Fibroblast of lung (primary cell): ENCODE results near the gene CHST9. TPM values are rescaled to one million over a fixed set of nuclear protein-coding genes. Genes with fewer than 3 reads are reported as not detected.

Experiments
- DNase-seq, 2 donors: peaks; one replicate each; pipeline versions ENCODE4 v3.0.0 to v3.0.0-alpha.2; 2010; ENCODE audit warnings: low read depth in 2 of 2
- H2AFZ ChIP-seq: 2 replicates; pipeline ENCODE4 v1.5.1; 2012; ENCODE audit warnings: low read length, control low read depth, inconsistent platforms
- H3K27ac ChIP-seq: 2 replicates; pipeline ENCODE4 v1.5.1; 2011; ENCODE audit warnings: low read length, control low read depth; ENCODE audit not compliant: insufficient read depth
- H3K27me3 ChIP-seq: 2 replicates; pipeline ENCODE4 v1.5.1; 2011; ENCODE audit warnings: mild to moderate bottlenecking, low read length; ENCODE audit not compliant: control insufficient read depth, insufficient read depth
- H3K36me3 ChIP-seq: 2 replicates; pipeline ENCODE4 v1.5.1; 2011; ENCODE audit warnings: low read length; ENCODE audit not compliant: control insufficient read depth, insufficient read depth
- H3K4me1 ChIP-seq: 2 replicates; pipeline ENCODE4 v1.5.1; 2011; ENCODE audit warnings: low read length; ENCODE audit not compliant: control insufficient read depth, insufficient read depth; ENCODE audit errors: extremely low read depth
- H3K4me2 ChIP-seq: 2 replicates; pipeline ENCODE4 v1.5.1; 2011; ENCODE audit warnings: low read length, control low read depth; ENCODE audit not compliant: insufficient read depth; ENCODE audit errors: extremely low read depth
- H3K4me3 ChIP-seq, 4 experiments: fragments of 200-600 bp in 1 of 4; sonication (generic) in 1 of 4; replicated peaks in 1 of 4; 2 replicates each; pipeline ENCODE4 v1.5.1; 2011 to 2016; ENCODE audit warnings: low read length in 4 of 4, low read depth in 3 of 4, mild to moderate bottlenecking in 3 of 4, control low read depth in 2 of 4, inconsistent platforms in 1 of 4, mixed read lengths in 1 of 4; ENCODE audit not compliant: insufficient read depth in 1 of 4; ENCODE audit errors: control extremely low read depth in 1 of 4
- H3K79me2 ChIP-seq: 2 replicates; pipeline ENCODE4 v1.5.1; 2012; ENCODE audit warnings: mild to moderate bottlenecking, low read length, inconsistent platforms; ENCODE audit not compliant: control insufficient read depth, insufficient read depth
- H3K9ac ChIP-seq: 2 replicates; pipeline ENCODE4 v1.5.1; 2011; ENCODE audit warnings: mild to moderate bottlenecking, low read length, control low read depth; ENCODE audit not compliant: insufficient read depth
- H3K9me3 ChIP-seq: 2 replicates; pipeline ENCODE4 v1.5.1; 2012; ENCODE audit warnings: low read depth, low read length; ENCODE audit not compliant: control insufficient read depth, insufficient read depth
- H4K20me1 ChIP-seq: 2 replicates; pipeline ENCODE4 v1.5.1; 2011; ENCODE audit warnings: low read length; ENCODE audit not compliant: control insufficient read depth, insufficient read depth; ENCODE audit errors: extremely low read depth
- CTCF ChIP-seq, 2 donors: IDR thresholded peaks in 1 of 2; conservative IDR thresholded peaks in 1 of 2; 1 replicate in 1 of 2; 2 replicates in 1 of 2; pipeline ENCODE4 v1.5.1; 2011 to 2012; ENCODE audit warnings: low read length in 2 of 2, control low read depth in 1 of 2, inconsistent platforms in 1 of 2, low read depth in 1 of 2, mild to moderate bottlenecking in 1 of 2
- EZH2 ChIP-seq: IDR thresholded peaks from 2 replicates; pipeline ENCODE4 v1.5.1; 2012; ENCODE audit warnings: low read length, control low read depth, mild to moderate bottlenecking; ENCODE audit errors: missing control alignments
- polyA plus RNA-seq, 2 donors: library from polyadenylated mRNA; depleted of rRNA in 1 of 2; stranded (reverse) in 1 of 2; unstranded in 1 of 2; fragments of >200 nt; gene quantifications; 2 replicates each; pipeline ENCODE4 v1.2.1, GENCODE V29; 2011 to 2012; ENCODE audit warnings: missing spikeins in 1 of 2
- total RNA-seq: library from RNA; depleted of rRNA; stranded (reverse); fragments of >200 nt; gene quantifications from 2 replicates; pipeline ENCODE4 v1.2.1, GENCODE V29; 2014

Gene CHST9
- total and polyA plus RNA-seq, 2 donors (not counting 1 experiment from before 2014, with no cell fraction given), result not detected

DNA sequence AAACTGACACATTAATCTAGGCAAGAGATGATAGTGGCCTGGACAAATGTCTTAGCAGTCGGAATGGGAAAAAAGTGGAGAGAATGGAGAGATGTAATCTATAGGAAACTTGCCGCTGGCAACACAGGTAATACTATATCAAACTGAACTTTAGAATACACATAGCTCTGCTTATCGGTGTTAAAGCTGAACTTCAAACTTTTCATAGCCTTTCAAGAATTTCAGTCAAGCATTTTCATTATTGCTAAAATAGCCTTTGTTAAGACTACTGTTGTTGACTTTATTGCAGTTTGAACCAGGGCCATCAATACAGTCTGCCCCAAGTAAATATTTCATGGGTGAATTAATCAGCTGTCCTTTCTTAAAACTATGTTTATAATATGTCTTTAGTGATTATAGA is 12.9 kb upstream of the CHST9 start:
- DNase-seq, result no peak
- Histone ChIP-seq H2AFZ (no peak overlapping the region), H3K36me3 (no peaks in the 10 kb centered on the region), H3K27ac (no peak overlapping the region), H3K4me2 (no peak overlapping the region), H3K9ac (no peak overlapping the region), H3K4me3 (no peak overlapping the region), H3K27me3 (no peaks in the 10 kb centered on the region), H3K9me3 (no peaks in the 10 kb centered on the region), H3K79me2 (no peaks in the 10 kb centered on the region), H3K4me1 (no peaks in the 10 kb centered on the region), H4K20me1 (no peaks in the 10 kb centered on the region)
- no peak for TF ChIP-seq EZH2
- TF ChIP-seq CTCF (conservative IDR thresholded peaks at IDR 0.05 in 1 of 2, IDR thresholded peaks at IDR 0.05 in 1 of 2; ENCODE audit: low read depth in 1 of 2, low read length in 2 of 2), result no peak

DNA sequence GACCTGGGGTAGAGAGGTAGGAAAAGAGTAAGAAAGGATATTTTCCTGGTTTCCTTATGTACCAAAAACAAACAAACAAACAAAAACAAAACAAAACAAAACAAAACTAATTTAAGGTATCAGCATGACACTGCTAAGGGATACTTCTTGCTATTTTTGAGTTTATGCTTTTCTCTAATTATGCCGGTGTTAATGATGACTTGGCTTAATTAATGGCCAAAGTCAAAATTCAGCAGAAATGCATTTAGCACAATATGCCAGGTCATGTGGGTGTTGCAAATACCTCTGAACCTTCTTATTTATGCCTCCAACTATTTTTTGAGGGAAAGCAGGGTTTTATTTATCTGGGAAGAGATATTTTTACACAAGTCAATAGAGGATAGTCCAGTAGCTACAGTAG is 3.2 kb upstream of the CHST9 start:
- Histone ChIP-seq H3K79me2 (no peaks in the 10 kb centered on the region), H3K9me3 (no peaks in the 10 kb centered on the region), H3K27me3 (no peaks in the 10 kb centered on the region), H3K9ac (no peak overlapping the region), H3K4me3 (no peak overlapping the region), H3K4me2 (no peak overlapping the region), H4K20me1 (no peaks in the 10 kb centered on the region), H3K4me1 (no peaks in the 10 kb centered on the region), H3K36me3 (no peaks in the 10 kb centered on the region), H3K27ac (no peak overlapping the region), H2AFZ (no peak overlapping the region)
- TF ChIP-seq EZH2 (no peak), CTCF (conservative IDR thresholded peaks at IDR 0.05 in 1 of 2, IDR thresholded peaks at IDR 0.05 in 1 of 2; ENCODE audit: low read depth in 1 of 2, low read length in 2 of 2) (no peak)
- no peak for DNase-seq

DNA sequence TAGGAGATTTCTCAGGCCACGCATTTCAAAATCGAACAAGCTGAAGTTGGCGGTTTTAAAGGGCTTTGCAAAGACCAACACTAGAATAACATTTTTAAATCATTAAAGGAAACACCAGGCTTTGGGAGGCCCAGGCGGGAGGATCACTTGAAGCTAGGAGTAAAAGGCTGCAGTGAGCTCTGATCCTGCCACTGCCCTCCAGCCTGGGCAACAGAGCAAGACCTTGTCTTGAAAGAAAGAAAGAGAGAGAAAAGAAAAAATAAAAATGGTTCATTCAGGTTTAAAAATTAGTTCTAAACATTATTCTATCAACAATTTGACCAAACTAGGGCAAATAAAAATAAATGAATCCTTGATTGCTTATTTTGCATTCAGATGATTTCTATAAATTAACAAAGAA is 789 bp upstream of the CHST9 start:
- Histone ChIP-seq H3K27ac (no peak overlapping the region), H3K9ac (no peak overlapping the region), H3K79me2 (no peaks in the 10 kb centered on the region), H3K9me3 (no peaks in the 10 kb centered on the region), H3K4me2 (no peak overlapping the region), H3K4me3 (no peak overlapping the region), H4K20me1 (no peaks in the 10 kb centered on the region), H2AFZ (no peak overlapping the region), H3K4me1 (no peaks in the 10 kb centered on the region), H3K27me3 (no peaks in the 10 kb centered on the region), H3K36me3 (no peaks in the 10 kb centered on the region)
- DNase-seq, result no peak
- no peak for TF ChIP-seq EZH2
- no peak for TF ChIP-seq CTCF (conservative IDR thresholded peaks at IDR 0.05 in 1 of 2, IDR thresholded peaks at IDR 0.05 in 1 of 2; ENCODE audit: low read depth in 1 of 2, low read length in 2 of 2)
